Inflammatory macrophage (primary cell): ENCODE results near the gene STXBP5.

Experiments used
- DNase-seq, 2 donors: peaks; one replicate each; pipeline ENCODE4 v3.0.0-alpha.2; 2020 to 2022

The STXBP5 gene

GRCh38 chr6:147179809-147180208 lies 24.4 kb upstream of the STXBP5 start:
- no peak for DNase-seq

GRCh38 chr6:147180926-147181325 lies 23.3 kb upstream of the STXBP5 start:
- DNase-seq = no peak

- no peak for DNase-seq
These were observed 19.8 kb upstream of the STXBP5 start for GRCh38 chr6:147184379-147184778.

- peak; percentile 38 to 53 for DNase-seq
These were observed 19.0 kb upstream of the STXBP5 start for GRCh38 chr6:147185216-147185615.

- DNase-seq = no peak
These were observed 13.7 kb upstream of the STXBP5 start for GRCh38 chr6:147190556-147190955.

GRCh38 chr6:147192278-147192911 lies 11.8 kb upstream of the STXBP5 start:
- no peak for DNase-seq

DNA sequence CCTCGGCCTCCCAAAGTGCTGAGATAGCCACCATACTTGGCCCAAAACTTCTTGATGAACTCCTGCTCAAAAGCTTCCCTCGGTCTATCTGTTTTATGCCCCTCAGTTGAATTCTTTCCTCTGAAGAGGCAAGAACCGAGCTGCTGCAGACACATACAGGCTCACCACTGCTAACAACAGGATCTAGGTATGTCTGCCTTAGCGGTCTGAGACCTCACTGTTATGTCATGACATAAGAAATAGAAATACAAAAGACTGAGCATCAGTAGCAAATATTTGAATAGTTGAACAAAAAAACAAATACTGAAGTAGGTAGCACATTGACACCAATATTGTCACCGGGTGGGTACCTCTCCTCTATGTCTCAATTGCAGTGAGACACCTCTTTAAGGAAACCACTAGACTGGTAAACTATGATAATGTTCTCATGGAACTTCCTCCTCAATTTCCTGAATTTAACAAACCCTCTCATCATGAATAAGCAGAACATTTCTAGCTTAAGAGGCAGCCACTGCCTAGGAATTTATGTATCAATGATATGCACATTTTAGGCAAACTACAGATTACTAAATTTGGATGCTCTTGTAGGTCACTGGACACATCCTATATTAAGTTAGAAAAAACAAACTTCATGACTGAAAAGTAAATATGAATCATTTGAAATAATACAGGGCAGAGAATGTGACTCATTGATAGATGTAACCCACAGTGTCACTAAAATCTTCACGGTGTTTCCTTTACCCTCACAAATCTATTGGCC lies 9.4 kb upstream of the STXBP5 start:
- peak; percentile 16 to 27 for DNase-seq

DNA sequence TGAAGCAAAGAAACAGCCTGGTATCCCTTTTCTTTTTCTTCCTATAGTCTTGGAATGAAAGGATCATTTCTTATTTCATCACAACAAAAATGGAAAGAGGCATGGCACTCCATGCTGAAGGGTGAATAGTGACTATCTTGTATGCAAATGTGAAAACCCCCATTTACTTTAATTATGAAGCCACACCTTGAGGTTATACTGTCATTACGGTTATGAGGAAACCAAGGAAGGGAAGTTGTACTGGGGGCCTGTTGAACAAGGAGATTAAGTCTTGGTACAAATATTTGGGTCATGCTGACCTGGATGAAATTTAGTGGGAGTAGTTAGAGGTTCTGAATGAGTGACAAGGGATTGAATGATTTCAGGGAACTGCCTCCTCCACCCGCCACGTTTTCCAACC lies 8.7 kb upstream of the STXBP5 start:
- DNase-seq = no peak

GRCh38 chr6:147195987-147196386 lies 8.2 kb upstream of the STXBP5 start:
- no peak for DNase-seq

- DNase-seq = no peak
These were observed 3.5 kb upstream of the STXBP5 start for GRCh38 chr6:147200711-147201110.

GRCh38 chr6:147201885-147202515 lies 2.2 kb upstream of the STXBP5 start:
- DNase-seq = peak; percentile 54 to 68

- DNase-seq = peak; percentile 96 to 97
These were observed 1.5 kb upstream of the STXBP5 start for GRCh38 chr6:147202516-147203310.

DNA sequence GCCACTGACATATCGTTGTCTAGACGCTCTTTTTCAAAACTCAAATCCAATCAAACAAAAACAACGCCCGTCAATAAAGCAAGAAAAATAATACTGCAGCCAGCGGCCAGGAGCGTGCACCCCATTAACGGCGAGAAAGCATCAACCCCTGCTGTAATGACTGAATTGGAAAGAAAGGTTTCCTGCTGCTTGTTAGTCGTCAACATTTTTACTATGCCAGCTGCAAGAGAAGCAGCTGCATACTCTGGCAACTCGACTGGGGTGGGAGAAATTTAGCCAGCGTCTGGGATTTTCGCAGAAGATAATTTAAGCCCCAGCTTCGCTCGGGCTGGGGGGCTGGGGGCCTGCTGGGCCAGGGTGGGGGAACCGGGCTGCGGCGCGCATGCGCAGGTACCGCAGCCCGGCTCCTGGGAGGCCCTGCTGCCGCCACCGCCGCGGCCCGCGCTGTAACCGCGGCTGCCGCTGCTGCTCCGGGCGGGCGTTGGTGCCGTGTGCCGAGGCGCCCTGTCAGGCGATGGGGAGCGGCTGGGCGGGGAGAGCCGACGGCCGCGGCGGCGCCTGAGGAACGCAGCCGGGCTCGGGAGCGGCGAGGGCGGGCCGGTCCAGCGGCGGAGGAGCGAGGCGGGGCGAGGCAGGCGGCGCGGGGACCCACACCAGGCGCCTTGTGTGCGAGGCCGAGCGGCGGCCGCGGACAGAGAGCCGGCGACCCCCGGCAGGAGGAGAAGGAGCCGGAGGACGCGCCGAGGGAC lies 732 bp upstream of the STXBP5 start:
- peak; percentile 80 to 91 for DNase-seq

- DNase-seq = no peak
These were observed 660 bp downstream of the STXBP5 start for GRCh38 chr6:147204843-147205311.

DNA sequence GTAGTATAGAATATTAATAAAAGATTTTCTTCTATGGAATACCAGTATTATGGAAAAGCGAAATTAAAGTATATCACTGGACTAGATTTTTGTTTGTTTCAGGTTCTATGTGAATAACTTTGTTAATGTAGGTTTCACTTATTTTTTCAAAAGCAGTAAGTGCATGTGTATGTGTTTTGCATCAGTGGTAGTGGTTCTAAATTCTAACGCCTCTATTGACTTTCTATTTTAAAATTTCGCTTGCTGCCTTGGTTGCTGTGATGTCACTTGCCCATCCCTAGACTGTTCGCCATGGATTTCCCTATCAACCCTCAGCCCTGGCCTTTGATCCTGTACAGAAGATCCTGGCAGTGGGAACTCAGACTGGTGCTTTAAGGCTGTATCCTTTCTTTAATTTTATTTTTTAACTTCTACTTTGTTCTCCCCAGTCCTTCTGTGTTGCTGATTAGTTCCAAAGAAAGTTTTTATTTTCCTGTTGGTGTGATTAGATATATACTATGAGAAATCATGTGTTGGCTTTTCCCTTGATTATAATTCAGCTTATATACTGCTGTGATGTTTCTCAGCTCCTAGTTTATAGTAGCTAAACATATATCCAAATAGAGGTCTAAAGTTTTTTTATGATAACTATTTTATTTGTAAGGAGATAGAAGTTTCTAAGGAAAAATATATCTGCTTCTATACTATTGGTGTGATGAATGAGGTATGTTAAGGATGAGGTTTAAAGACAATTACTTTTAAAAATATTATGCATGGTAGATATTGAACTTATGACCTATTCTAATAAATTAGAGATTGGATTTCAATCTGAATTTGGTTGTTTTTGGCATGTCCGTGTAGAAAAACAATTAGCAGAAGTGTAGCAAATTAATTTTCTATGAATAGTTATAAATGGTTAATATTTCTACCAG lies 1.7 kb downstream of the STXBP5 start:
- no peak for DNase-seq

DNA sequence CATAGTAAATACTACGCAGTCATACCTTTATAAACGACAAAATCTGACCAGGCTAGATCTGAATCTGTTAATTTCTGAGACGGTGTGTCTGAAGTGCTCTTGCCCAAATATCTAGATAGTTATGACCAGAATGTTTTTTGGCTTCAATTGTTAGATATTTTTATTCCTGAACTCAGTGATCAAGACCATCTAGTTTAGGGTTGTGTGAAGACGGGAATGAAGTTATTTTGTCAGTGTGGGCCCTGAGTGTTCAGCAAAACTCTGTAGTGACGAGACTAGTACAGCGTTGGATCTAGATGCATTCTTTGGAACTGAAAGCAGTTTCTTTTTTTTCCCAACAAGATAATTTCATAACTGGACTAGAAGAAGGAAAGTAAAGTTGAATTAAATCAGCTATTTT lies 3.1 kb downstream of the STXBP5 start:
- no peak for DNase-seq

DNA sequence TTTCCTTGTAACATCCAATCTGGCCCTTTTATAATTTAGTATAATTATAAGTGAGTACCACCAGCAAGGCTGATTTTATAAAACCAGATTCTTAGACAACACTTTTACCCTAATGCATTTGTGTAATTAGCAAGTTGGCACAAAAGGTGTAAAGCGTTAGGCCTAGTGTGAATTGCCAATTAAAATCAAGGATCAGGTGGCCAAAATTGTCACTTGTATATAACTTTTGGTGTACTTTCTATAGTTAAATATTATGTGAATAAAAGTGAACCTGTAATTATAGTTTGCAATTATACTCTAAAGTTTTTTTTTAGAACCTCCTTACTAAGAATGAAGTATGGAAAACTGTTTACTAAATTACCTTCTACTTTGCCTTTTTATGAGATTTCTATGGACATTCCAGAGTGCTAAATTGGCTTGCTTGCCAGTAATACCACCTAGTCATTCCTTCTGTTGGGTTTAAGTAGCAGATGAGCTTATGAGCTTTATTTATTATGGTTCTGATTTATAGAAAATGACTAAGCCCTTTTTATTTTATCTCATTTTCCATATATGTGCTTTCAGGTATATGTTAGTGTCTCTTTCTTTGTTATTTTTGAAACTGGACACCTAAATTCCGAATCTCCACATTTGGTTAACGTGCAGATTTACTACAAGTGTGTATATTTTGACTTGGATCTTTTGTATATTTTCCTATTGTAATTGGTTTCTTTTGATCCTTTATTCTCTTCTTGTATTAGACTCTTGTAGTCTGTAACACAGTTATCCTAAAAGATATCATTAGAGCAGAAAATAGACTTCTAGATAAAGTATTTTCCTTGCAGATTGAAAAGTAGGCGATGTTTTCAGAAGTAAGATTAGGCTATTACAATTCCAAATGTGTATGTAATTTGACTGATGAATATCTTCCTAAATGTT lies 3.9 kb downstream of the STXBP5 start:
- DNase-seq = no peak

GRCh38 chr6:147209762-147210449 lies 5.7 kb downstream of the STXBP5 start:
- no peak for DNase-seq

- no peak for DNase-seq
These were observed 7.1 kb downstream of the STXBP5 start for GRCh38 chr6:147211349-147211748.
